Panc1 (cell line): ENCODE measurements around the gene HLA-B. TPM values are rescaled to one million over a fixed set of nuclear protein-coding genes. Genes with fewer than 3 reads are reported as not detected.

Experiments
- ATAC-seq: fragments of 200-7000 bp; cut with Tn5 transposase; 2 replicates; pipeline ENCODE4 v1.9.1; 2020; ENCODE audit warnings: mild to moderate bottlenecking, moderate library complexity
- BruUV-seq: library from RNA; stranded (reverse); fragments of 400-500 nt; replicated peaks from 2 replicates; lab custom pipeline; 2021; lab: Mats Ljungman, UMichigan
- CTCF ChIA-PET: fragments of 300-600 bp; sonication (Branson Sonifier 250); formaldehyde crosslinking; loops from one replicate; lab custom pipeline; 2022; ENCODE audit warnings: antibody characterized with exemption; lab: Charles Lee
- POLR2A ChIA-PET: fragments of 300-600 bp; sonication (Branson Sonifier 250); formaldehyde crosslinking; loops from one replicate; lab custom pipeline; 2022; ENCODE audit warnings: antibody characterized with exemption; lab: Charles Lee
- DNase-seq: peaks from one replicate; pipeline ENCODE4 v3.0.0-alpha.2; 2010; ENCODE audit warnings: low read depth, low spot score
- H3K27ac ChIP-seq: 2 replicates; pipeline ENCODE4 v1.5.1; 2011; ENCODE audit warnings: mild to moderate bottlenecking, low read length, inconsistent platforms
- H3K27me3 ChIP-seq: fragments of 200-500 bp; sonication (Bioruptor generic); 2 replicates; pipeline ENCODE4 v1.6.0; 2014; ENCODE audit warnings: low read length, inconsistent platforms; ENCODE audit not compliant: control insufficient read depth, insufficient read depth
- H3K36me3 ChIP-seq: fragments of 200-500 bp; sonication (Bioruptor generic); 2 replicates; pipeline ENCODE4 v1.5.1; 2014; ENCODE audit warnings: inconsistent platforms, mild to moderate bottlenecking, low read length, moderate library complexity; ENCODE audit not compliant: control insufficient read depth, insufficient read depth
- H3K4me1 ChIP-seq: 2 replicates; pipeline ENCODE4 v1.5.1; 2011; ENCODE audit warnings: inconsistent platforms, mild to moderate bottlenecking, low read length, moderate library complexity; ENCODE audit not compliant: control insufficient read depth, insufficient read depth
- H3K4me3 ChIP-seq, 2 experiments: 2 replicates each; pipeline ENCODE4 v1.5.1; 2011 to 2012; ENCODE audit warnings: low read depth in 2 of 2, low read length in 2 of 2, mild to moderate bottlenecking in 2 of 2, inconsistent platforms in 1 of 2, moderate library complexity in 1 of 2
- H3K9me3 ChIP-seq: fragments of 200-500 bp; sonication (Bioruptor generic); 2 replicates; pipeline ENCODE4 v1.5.1; 2014; ENCODE audit warnings: low read depth, mild to moderate bottlenecking, inconsistent platforms, low read length, moderate library complexity; ENCODE audit not compliant: control insufficient read depth, insufficient read depth
- POLR2AphosphoS5 ChIP-seq: IDR thresholded peaks from 2 replicates; pipeline ENCODE4 v1.6.1; 2012; ENCODE audit warnings: mild to moderate bottlenecking, low read depth, low read length, moderate library complexity
- SIN3A ChIP-seq: IDR thresholded peaks from 2 replicates; pipeline ENCODE4 v1.6.1; 2012; ENCODE audit warnings: low read depth, mild to moderate bottlenecking, low read length, moderate library complexity, borderline replicate concordance; ENCODE audit not compliant: insufficient read depth
- TCF7L2 ChIP-seq: IDR thresholded peaks from 2 replicates; pipeline ENCODE4 v1.6.1; 2011; ENCODE audit warnings: mild to moderate bottlenecking, low read depth, low read length, inconsistent platforms
- in situ Hi-C: cut with HindIII; loops from 2 replicates; pipeline ENCODE4 v1.10.0; 2016; ENCODE audit warnings: low sequenced_read_pairs, low pct_unique_long_range_greater_than_20kb
- intact Hi-C: fragments of 100-400 bp; cut with micrococcal nuclease; formaldehyde crosslinking; loops from one replicate; pipeline ENCODE4 v1.10.0; 2022; ENCODE audit not compliant: unreplicated experiment
- total RNA-seq: library from RNA; stranded (reverse); gene quantifications from one replicate; pipeline ENCODE4 v1.2.1, GENCODE V29; 2021; ENCODE audit not compliant: unreplicated experiment
- TF ChIP-seq, protein P1 (sequence below), 2 experiments: IDR thresholded peaks; 2 replicates each; pipeline ENCODE4 v1.6.1; 2011 to 2012; ENCODE audit warnings: low read depth in 2 of 2, control low read depth in 1 of 2, low read length in 1 of 2, mild to moderate bottlenecking in 1 of 2, moderate library complexity in 1 of 2; ENCODE audit not compliant: insufficient read depth in 1 of 2
- TF ChIP-seq, protein P2 (sequence below): fragments of 450-650 bp; IDR thresholded peaks from 2 replicates; pipeline ENCODE4 v1.5.1; 2017; ENCODE audit warnings: mild to moderate bottlenecking

The HLA-B gene
- total RNA-seq, 1 experiment from 2014 or later: 191 TPM

DNA sequence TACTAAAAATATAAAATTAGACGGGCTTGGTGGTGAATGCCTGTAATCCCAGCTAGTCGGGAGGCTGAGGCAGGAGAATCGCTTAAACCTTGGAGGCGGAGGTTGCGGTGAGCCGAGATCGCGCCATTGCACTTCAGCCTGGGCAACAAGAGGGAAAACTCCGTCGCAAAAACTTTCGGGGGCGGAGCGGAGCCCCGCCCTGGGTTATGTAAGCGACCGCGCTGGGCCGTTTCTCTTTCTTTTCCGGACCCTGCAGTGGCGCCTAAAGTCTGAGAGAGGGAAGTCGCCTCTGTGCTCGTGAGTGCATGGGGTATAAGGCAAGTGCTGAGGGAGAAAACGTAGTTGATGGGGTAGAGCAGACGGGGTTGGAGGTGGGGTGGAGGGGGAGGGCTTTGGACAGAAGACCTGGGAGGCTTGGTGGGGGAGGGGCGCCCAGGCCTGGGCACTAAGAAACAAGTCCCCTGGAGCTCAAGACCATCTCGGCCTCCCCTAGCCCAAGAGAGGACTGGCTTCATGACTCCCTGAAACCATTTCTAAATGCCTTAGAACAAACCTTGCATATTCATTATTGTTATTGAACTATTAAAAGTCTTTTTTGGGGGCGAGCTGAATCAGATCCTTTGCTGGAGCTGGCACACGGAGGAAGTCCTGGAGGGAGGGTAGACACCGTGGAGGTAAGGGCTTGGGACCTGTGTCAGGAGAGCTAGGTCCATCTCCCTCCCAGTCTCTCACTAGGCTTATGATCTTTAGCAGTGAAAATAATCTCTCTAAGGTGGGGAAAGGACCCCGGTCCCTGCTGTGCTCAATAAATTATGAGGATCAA, 43.7 kb upstream of the HLA-B start:
- no peaks in the 10 kb centered on the region for H3K9me3 ChIP-seq
- TF ChIP-seq TCF7L2: no peak
- no peak; the same call in 1 of the 2 replicates for TF ChIP-seq POLR2AphosphoS5
- no peak for TF ChIP-seq SIN3A
- TF ChIP-seq, protein P1, sequence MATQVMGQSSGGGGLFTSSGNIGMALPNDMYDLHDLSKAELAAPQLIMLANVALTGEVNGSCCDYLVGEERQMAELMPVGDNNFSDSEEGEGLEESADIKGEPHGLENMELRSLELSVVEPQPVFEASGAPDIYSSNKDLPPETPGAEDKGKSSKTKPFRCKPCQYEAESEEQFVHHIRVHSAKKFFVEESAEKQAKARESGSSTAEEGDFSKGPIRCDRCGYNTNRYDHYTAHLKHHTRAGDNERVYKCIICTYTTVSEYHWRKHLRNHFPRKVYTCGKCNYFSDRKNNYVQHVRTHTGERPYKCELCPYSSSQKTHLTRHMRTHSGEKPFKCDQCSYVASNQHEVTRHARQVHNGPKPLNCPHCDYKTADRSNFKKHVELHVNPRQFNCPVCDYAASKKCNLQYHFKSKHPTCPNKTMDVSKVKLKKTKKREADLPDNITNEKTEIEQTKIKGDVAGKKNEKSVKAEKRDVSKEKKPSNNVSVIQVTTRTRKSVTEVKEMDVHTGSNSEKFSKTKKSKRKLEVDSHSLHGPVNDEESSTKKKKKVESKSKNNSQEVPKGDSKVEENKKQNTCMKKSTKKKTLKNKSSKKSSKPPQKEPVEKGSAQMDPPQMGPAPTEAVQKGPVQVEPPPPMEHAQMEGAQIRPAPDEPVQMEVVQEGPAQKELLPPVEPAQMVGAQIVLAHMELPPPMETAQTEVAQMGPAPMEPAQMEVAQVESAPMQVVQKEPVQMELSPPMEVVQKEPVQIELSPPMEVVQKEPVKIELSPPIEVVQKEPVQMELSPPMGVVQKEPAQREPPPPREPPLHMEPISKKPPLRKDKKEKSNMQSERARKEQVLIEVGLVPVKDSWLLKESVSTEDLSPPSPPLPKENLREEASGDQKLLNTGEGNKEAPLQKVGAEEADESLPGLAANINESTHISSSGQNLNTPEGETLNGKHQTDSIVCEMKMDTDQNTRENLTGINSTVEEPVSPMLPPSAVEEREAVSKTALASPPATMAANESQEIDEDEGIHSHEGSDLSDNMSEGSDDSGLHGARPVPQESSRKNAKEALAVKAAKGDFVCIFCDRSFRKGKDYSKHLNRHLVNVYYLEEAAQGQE (IDR thresholded peaks at IDR 0.05; ENCODE audit: insufficient read depth in 1 of 2, low read depth in 2 of 2, low read length in 1 of 2): no peak
- H3K36me3 ChIP-seq: no peaks in the 10 kb centered on the region; the same call in 1 of the 2 replicates
- TSS peak; percentile 73 for BruUV-seq
- in situ Hi-C loops: no loop called here
- ChIA-PET POLR2A (interaction anchor here (0.6 to 0.7 kb wide), 4 partner anchors 21 to 86 kb away, joined by 3 to 14 read pairs (median 4); no protein-coding TSS in a partner anchor), CTCF (interaction anchor here (0.5 to 2.0 kb wide), 8 partner anchors 22 to 115 kb away, joined by 3 to 28 read pairs (median 4); no protein-coding TSS in a partner anchor)
- H3K27me3 ChIP-seq: no peaks in the 10 kb centered on the region
- peak overlapping the region; percentile 71 to 75 for H3K4me3 ChIP-seq
- DNase-seq: no peak
- intact Hi-C loops: no loop called here
- peak; percentile 44 for ATAC-seq
- H3K4me1 ChIP-seq: peaks cover 8% of the 10 kb centered on the region
- H3K27ac ChIP-seq: peak overlapping the region; percentile 96

DNA sequence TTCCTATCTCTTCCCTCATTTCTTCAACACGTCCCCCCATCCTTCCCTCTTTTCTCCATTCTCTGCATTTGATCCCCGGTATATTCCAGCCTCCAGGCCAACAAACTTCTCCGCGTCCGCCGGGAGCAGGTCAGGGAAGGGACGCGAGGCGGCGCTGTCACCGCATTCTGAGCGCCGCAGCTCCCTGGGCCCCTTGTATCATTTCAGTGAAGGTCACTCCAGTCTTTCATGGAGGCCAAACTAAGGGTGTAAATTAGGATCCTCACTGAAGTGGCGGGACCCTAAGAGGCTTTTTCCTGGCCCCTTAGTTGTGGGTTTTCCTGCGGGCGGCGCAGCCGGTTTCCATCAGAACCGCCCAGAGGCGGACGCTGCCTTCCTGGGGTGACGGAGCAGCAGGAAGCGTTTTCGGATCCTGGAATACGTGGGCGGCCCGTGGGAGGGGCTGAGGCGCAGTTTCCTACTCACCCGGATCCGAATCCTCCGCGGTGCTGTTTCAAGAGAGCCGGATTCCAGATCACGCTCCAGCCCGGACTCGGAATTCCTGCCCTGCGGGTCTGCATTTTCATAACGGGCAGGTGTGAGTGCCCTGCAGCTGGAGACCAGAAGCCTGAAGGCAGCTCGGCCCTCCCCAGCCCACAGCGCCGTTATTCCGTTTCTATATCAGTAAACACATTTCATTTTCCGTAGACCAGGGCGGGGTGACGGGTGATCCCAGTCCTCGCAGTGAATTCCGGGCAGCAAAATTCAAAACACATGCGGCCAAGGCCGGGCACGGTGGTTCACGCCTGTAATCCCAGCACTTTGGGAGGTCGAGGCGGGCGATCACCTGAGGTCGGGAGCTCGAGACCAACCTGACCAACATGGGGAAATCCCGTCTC, 42.8 kb upstream of the HLA-B start:
- BruUV-seq: no TSS peak
- POLR2A ChIA-PET: interaction anchor here (0.7 kb wide), 4 partner anchors 48 to 87 kb away, joined by 4 to 14 read pairs (median 5); no protein-coding TSS in a partner anchor
- Histone ChIP-seq H3K4me1 (peaks cover 5% of the 10 kb centered on the region), H3K36me3 (no peaks in the 10 kb centered on the region; the same call in 1 of the 2 replicates), H3K4me3 (peak overlapping the region; percentile 71 to 75), H3K27me3 (no peaks in the 10 kb centered on the region), H3K9me3 (no peaks in the 10 kb centered on the region), H3K27ac (peak overlapping the region; percentile 96)
- intact Hi-C loops: loop anchor here (2.0 kb wide), 1 partner anchor 43 kb away; no protein-coding TSS in a partner anchor
- DNase-seq (peak; percentile 75), ATAC-seq (peak; percentile 70)
- in situ Hi-C loops: no loop called here
- CTCF ChIA-PET: interaction anchor here (0.6 to 2.0 kb wide), 10 partner anchors 19 to 1317 kb away, joined by 3 to 28 read pairs (median 4); no protein-coding TSS in a partner anchor
- TF ChIP-seq POLR2AphosphoS5: peak; percentile 57
- TF ChIP-seq, protein P2, sequence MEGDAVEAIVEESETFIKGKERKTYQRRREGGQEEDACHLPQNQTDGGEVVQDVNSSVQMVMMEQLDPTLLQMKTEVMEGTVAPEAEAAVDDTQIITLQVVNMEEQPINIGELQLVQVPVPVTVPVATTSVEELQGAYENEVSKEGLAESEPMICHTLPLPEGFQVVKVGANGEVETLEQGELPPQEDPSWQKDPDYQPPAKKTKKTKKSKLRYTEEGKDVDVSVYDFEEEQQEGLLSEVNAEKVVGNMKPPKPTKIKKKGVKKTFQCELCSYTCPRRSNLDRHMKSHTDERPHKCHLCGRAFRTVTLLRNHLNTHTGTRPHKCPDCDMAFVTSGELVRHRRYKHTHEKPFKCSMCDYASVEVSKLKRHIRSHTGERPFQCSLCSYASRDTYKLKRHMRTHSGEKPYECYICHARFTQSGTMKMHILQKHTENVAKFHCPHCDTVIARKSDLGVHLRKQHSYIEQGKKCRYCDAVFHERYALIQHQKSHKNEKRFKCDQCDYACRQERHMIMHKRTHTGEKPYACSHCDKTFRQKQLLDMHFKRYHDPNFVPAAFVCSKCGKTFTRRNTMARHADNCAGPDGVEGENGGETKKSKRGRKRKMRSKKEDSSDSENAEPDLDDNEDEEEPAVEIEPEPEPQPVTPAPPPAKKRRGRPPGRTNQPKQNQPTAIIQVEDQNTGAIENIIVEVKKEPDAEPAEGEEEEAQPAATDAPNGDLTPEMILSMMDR: peak; percentile 96
- TF ChIP-seq, protein P1 (IDR thresholded peaks at IDR 0.05; ENCODE audit: insufficient read depth in 1 of 2, low read depth in 2 of 2, low read length in 1 of 2): no peak
- 0 out of 2 replicates have a peak, but pooled peaks have one; percentile 18 for TF ChIP-seq SIN3A
- TF ChIP-seq TCF7L2: peak; percentile 68
